H1 (cell line): ENCODE results near the gene ABCA6. TPM values are rescaled to one million over a fixed set of nuclear protein-coding genes. Genes with fewer than 3 reads are reported as not detected.
"Not testable (repeated sequence)": the region's sequence is repeated elsewhere in the genome, so short reads cannot be mapped to it uniquely, and the experiment has no call there.

Experiments
- CTCF ChIA-PET: fragments of 300-600 bp; sonication (Branson Sonifier 250); formaldehyde crosslinking; loops from one replicate; lab custom pipeline; 2021; ENCODE audit not compliant: partially characterized antibody; lab: Charles Lee
- POLR2A ChIA-PET: fragments of 300-600 bp; sonication (Branson Sonifier 250); formaldehyde crosslinking; loops from one replicate; lab custom pipeline; 2021; ENCODE audit warnings: inconsistent platforms; ENCODE audit not compliant: partially characterized antibody; lab: Charles Lee
- DNase-seq, 2 experiments: peaks; one replicate each; pipeline versions ENCODE4 v3.0.0 to v3.0.0-alpha.2; 2010 to 2022; ENCODE audit warnings: low spot score in 2 of 2, low read depth in 1 of 2, mixed read lengths in 1 of 2
- FAIRE-seq: peaks from 2 replicates; lab custom pipeline; 2011; peaks lifted over from hg19 to GRCh38; lab: Jason Lieb, UNC
- H2AFZ ChIP-seq: 2 replicates; pipeline ENCODE4 v1.8.1; 2012; ENCODE audit warnings: low read length, inconsistent platforms
- H2AK5ac ChIP-seq: 2 replicates; pipeline ENCODE4 v1.6.1; 2013; ENCODE audit warnings: low read depth, low read length
- H2BK120ac ChIP-seq: replicated peaks from 2 replicates; pipeline ENCODE3; 2013; ENCODE audit warnings: low read depth, low read length, inconsistent platforms
- H2BK12ac ChIP-seq: 2 replicates; pipeline ENCODE4 v1.6.1; 2013; ENCODE audit warnings: low read depth, low read length
- H2BK15ac ChIP-seq: 2 replicates; pipeline ENCODE4 v1.6.1; 2013; ENCODE audit warnings: low read length
- H2BK20ac ChIP-seq: 2 replicates; pipeline ENCODE4 v1.6.1; 2013; ENCODE audit warnings: low read length
- H2BK5ac ChIP-seq: 2 replicates; pipeline ENCODE4 v1.6.1; 2013; ENCODE audit warnings: low read depth, low read length
- H3K14ac ChIP-seq: 2 replicates; pipeline ENCODE4 v1.6.1; 2013; ENCODE audit warnings: inconsistent platforms; ENCODE audit not compliant: insufficient read length
- H3K18ac ChIP-seq: 2 replicates; pipeline ENCODE4 v1.6.1; 2013; ENCODE audit warnings: low read length; ENCODE audit errors: extremely low read depth
- H3K23ac ChIP-seq: 2 replicates; pipeline ENCODE4 v1.6.1; 2013; ENCODE audit warnings: inconsistent platforms; ENCODE audit not compliant: insufficient read length
- H3K23me2 ChIP-seq: 2 replicates; pipeline ENCODE4 v1.6.1; 2013; ENCODE audit warnings: low read depth, low read length
- H3K27ac ChIP-seq: 2 replicates; pipeline ENCODE4 v1.6.1; 2011; ENCODE audit warnings: low read depth, low read length, inconsistent platforms
- H3K27me3 ChIP-seq, 4 experiments: replicated peaks in 1 of 4; 1 replicate in 1 of 4; 2 replicates in 3 of 4; pipeline versions ENCODE4 v1.6.1 to v1.8.1; 2011 to 2013; ENCODE audit warnings: low read length in 3 of 4, mild to moderate bottlenecking in 3 of 4, inconsistent platforms in 2 of 4, mixed read lengths in 2 of 4, moderate library complexity in 1 of 4; ENCODE audit not compliant: control insufficient read depth in 3 of 4, insufficient read depth in 3 of 4; ENCODE audit errors: extremely low read depth in 1 of 4
- H3K36me3 ChIP-seq, 4 experiments: 2 replicates each; pipeline versions ENCODE4 v1.6.1 to v1.8.1; 2011 to 2013; ENCODE audit warnings: mild to moderate bottlenecking in 4 of 4, low read length in 3 of 4, moderate library complexity in 2 of 4, control low read depth in 1 of 4, inconsistent platforms in 1 of 4; ENCODE audit not compliant: insufficient read depth in 4 of 4, control insufficient read depth in 2 of 4
- H3K4ac ChIP-seq: replicated peaks from 2 replicates; pipeline ENCODE3; 2013; ENCODE audit warnings: low read length, low read depth, mixed read lengths, inconsistent platforms; ENCODE audit not compliant: insufficient read length
- H3K4me1 ChIP-seq, 4 experiments: replicated peaks in 1 of 4; 1 replicate in 1 of 4; 2 replicates in 3 of 4; pipeline versions ENCODE4 v1.6.1 to v1.8.1; 2011 to 2013; ENCODE audit warnings: low read length in 3 of 4, inconsistent platforms in 2 of 4, mixed read lengths in 1 of 4; ENCODE audit not compliant: insufficient read depth in 4 of 4, control insufficient read depth in 3 of 4
- H3K4me2 ChIP-seq, 2 experiments: 2 replicates each; pipeline versions ENCODE4 v1.6.1 to v1.8.1; 2011 to 2013; ENCODE audit warnings: low read depth in 2 of 2, low read length in 2 of 2, control low read depth in 1 of 2, inconsistent platforms in 1 of 2, mild to moderate bottlenecking in 1 of 2; ENCODE audit not compliant: insufficient read depth in 1 of 2
- H3K4me3 ChIP-seq, 4 experiments: fragments of 200-600, 300-600 bp in 1 of 4; sonication (generic), shearing (Covaris generic), sonication (Bioruptor Twin) in 1 of 4; 2 replicates each; pipeline versions ENCODE4 v1.5.1 to v1.8.1; 2011 to 2016; ENCODE audit warnings: low read length in 4 of 4, low read depth in 3 of 4, control low read depth in 2 of 4, inconsistent platforms in 2 of 4, mild to moderate bottlenecking in 2 of 4, mixed read lengths in 1 of 4, moderate library complexity in 1 of 4; ENCODE audit not compliant: insufficient read depth in 2 of 4; ENCODE audit errors: extremely low read depth in 1 of 4
- H3K56ac ChIP-seq: replicated peaks from 2 replicates; pipeline ENCODE3; 2013; ENCODE audit warnings: low read depth, mild to moderate bottlenecking, mixed read lengths, low read length, inconsistent platforms; ENCODE audit not compliant: insufficient read length
- H3K79me1 ChIP-seq: 2 replicates; pipeline ENCODE4 v1.6.1; 2013; ENCODE audit warnings: low read depth, low read length, control low read depth
- H3K79me2 ChIP-seq, 2 experiments: 2 replicates each; pipeline versions ENCODE4 v1.6.1 to v1.8.1; 2012 to 2013; ENCODE audit warnings: low read length in 2 of 2, mild to moderate bottlenecking in 2 of 2, inconsistent platforms in 1 of 2; ENCODE audit not compliant: insufficient read depth in 2 of 2, control insufficient read depth in 1 of 2
- H3K9ac ChIP-seq, 4 experiments: replicated peaks in 1 of 4; 1 replicate in 1 of 4; 2 replicates in 3 of 4; pipeline versions ENCODE4 v1.6.1 to v1.8.1; 2011 to 2013; ENCODE audit warnings: low read depth in 3 of 4, low read length in 3 of 4, control low read depth in 2 of 4, mild to moderate bottlenecking in 2 of 4, moderate library complexity in 2 of 4, inconsistent platforms in 1 of 4; ENCODE audit errors: extremely low read depth in 1 of 4
- H3K9me3 ChIP-seq, 2 experiments: 2 replicates each; pipeline versions ENCODE4 v1.6.1 to v1.8.1; 2012 to 2013; ENCODE audit warnings: mild to moderate bottlenecking in 2 of 2, moderate library complexity in 2 of 2, control low read depth in 1 of 2, inconsistent platforms in 1 of 2, low read depth in 1 of 2, low read length in 1 of 2, mixed read lengths in 1 of 2; ENCODE audit not compliant: insufficient read depth in 2 of 2
- H4K20me1 ChIP-seq, 2 experiments: replicated peaks in 1 of 2; 2 replicates each; pipeline versions ENCODE3 to v1.8.1; 2011 to 2013; ENCODE audit warnings: inconsistent platforms in 2 of 2, low read length in 2 of 2, mild to moderate bottlenecking in 1 of 2; ENCODE audit not compliant: insufficient read depth in 2 of 2, control insufficient read depth in 1 of 2
- H4K5ac ChIP-seq: 2 replicates; pipeline ENCODE4 v1.6.1; 2013; ENCODE audit warnings: low read length, low read depth, mixed read lengths, inconsistent platforms; ENCODE audit not compliant: insufficient read length
- H4K8ac ChIP-seq: 2 replicates; pipeline ENCODE4 v1.8.0; 2013; ENCODE audit warnings: mild to moderate bottlenecking, moderate library complexity, low read length, inconsistent platforms; ENCODE audit not compliant: insufficient read depth; ENCODE audit errors: extremely low read depth
- H4K91ac ChIP-seq: replicated peaks from 2 replicates; pipeline ENCODE3; 2013; ENCODE audit warnings: low read length, mixed read lengths, inconsistent platforms; ENCODE audit not compliant: insufficient read length
- WGBS, 2 experiments: shearing (Covaris generic) in 1 of 2; methylation state at CpG; one replicate each; pipeline versions ENCODE4 v1.1.6 to v1.1.7; 2013 to 2015; ENCODE audit warnings: low lambda C conversion rate in 2 of 2, mixed read lengths in 2 of 2, inconsistent platforms in 1 of 2, low coverage in 1 of 2, missing lambda C conversion rate in 1 of 2; ENCODE audit not compliant: insufficient replicate concordance in 2 of 2, insufficient coverage in 1 of 2, insufficient read length in 1 of 2; ENCODE audit errors: extremely low coverage in 1 of 2, missing lambda C conversion rate in 1 of 2; 5-methylcytosine and 5-hydroxymethylcytosine counted together
- polyA plus RNA-seq, 7 experiments: library from polyadenylated mRNA; depleted of rRNA in 3 of 7; stranded (reverse) in 5 of 7; unstranded in 2 of 7; fragments of >200 nt in 5 of 7; fragments of 200-250 nt in 2 of 7; gene quantifications; 1 replicate in 5 of 7; 2 replicates in 1 of 7; 4 replicates in 1 of 7; pipeline versions ENCODE4 v1.2.1 to v1.2.3, GENCODE V29; 2011 to 2013; ENCODE audit warnings: missing spikeins in 2 of 7, mixed read lengths in 2 of 7
- total RNA-seq: library from RNA; stranded (reverse); fragmentation: NEBNext Ultra II Directional; extraction: Animal tissue kit (Norgen Biotek cat#: 25700); gene quantifications from 2 replicates; pipeline ENCODE4 v1.2.1, GENCODE V29; 2021

The ABCA6 gene
- total and polyA plus RNA-seq, 2 of the 8 experiments (the other 6 are each of a cell fraction or from before 2014, with no cell fraction given): not detected

DNA sequence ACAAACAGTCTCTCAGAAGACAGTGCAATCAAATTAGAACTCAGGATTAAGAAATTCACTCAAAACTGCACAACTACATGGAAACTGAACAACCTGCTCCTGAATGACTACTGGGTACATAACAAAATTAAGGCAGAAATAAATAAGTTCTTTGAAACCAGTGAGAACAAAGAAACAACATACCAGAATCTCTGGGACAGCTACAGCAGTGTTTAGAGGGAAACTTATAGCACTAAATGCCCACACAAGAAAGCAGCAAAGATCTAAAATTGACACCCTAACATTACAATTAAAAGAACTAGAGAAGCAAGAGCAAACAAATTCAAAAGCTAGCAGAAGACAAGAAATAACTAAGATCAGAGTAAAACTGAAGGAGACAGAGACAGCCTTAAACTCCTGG lies 68.3 kb downstream of the ABCA6 start:
- H3K56ac ChIP-seq, POLR2A ChIA-PET, H2BK12ac ChIP-seq, H3K23ac ChIP-seq, H4K20me1 ChIP-seq, H2BK15ac ChIP-seq, H3K4ac ChIP-seq, H3K79me1 ChIP-seq, H3K36me3 ChIP-seq, H2BK120ac ChIP-seq, H3K23me2 ChIP-seq, H4K8ac ChIP-seq, H2AFZ ChIP-seq, H3K4me1 ChIP-seq, H3K9me3 ChIP-seq, H4K91ac ChIP-seq, H3K9ac ChIP-seq, H3K18ac ChIP-seq, H2AK5ac ChIP-seq, FAIRE-seq, H2BK5ac ChIP-seq, H3K79me2 ChIP-seq, H3K27me3 ChIP-seq, H3K4me2 ChIP-seq, H2BK20ac ChIP-seq, H3K14ac ChIP-seq, H3K27ac ChIP-seq, H3K4me3 ChIP-seq, DNase-seq, H4K5ac ChIP-seq: not testable (repeated sequence)
- CTCF ChIA-PET: interaction anchor here (0.9 to 1.1 kb wide), 2 partner anchors 14 to 26 kb away, joined by 4 read pairs; no protein-coding TSS in a partner anchor

DNA sequence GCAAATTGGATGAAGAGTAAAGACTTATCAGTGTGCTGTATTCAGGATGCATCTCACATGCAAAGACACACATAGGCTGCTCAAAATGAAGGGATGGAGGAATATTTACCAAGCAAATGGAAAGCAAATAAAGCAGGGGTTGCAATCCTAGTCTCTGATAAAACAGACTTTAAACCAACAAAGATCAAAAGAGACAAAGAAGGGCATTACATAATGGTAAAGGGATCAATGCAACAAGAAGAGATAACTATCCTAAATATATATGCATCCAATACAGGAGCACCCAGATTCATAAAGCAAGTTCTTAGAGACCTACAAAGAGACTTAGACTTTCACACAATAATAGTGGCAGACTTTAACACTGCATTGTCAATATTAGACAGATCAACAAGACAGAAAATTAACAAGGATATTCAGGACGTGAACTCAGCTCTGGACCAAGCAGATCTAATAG lies 68.9 kb downstream of the ABCA6 start:
- H4K91ac ChIP-seq, FAIRE-seq, H3K4me1 ChIP-seq, H2BK5ac ChIP-seq, H3K9me3 ChIP-seq, H3K79me2 ChIP-seq, H3K23me2 ChIP-seq, H2BK12ac ChIP-seq, H4K20me1 ChIP-seq, H3K23ac ChIP-seq, H3K36me3 ChIP-seq, CTCF ChIA-PET, H2BK15ac ChIP-seq, H4K5ac ChIP-seq, H2BK20ac ChIP-seq, H3K79me1 ChIP-seq, H3K14ac ChIP-seq, H3K9ac ChIP-seq, DNase-seq, H3K4me3 ChIP-seq, H2BK120ac ChIP-seq, H3K4ac ChIP-seq, POLR2A ChIA-PET, H3K27me3 ChIP-seq, H3K4me2 ChIP-seq, H2AK5ac ChIP-seq, H3K27ac ChIP-seq, H3K56ac ChIP-seq, H4K8ac ChIP-seq, H2AFZ ChIP-seq, H3K18ac ChIP-seq: not testable (repeated sequence)
- 94% methylated on average over 1 of the region's 1 CpG; no CpG with 5 or more reads in 1 of the 2 experiments for WGBS, 2 experiments
